Measurements from ENCODE around the gene RIPK4.
"Not testable (repeated sequence)": the region's sequence is repeated elsewhere in the genome, so short reads cannot be mapped to it uniquely, and the experiment has no call there.

The RIPK4 gene

DNA sequence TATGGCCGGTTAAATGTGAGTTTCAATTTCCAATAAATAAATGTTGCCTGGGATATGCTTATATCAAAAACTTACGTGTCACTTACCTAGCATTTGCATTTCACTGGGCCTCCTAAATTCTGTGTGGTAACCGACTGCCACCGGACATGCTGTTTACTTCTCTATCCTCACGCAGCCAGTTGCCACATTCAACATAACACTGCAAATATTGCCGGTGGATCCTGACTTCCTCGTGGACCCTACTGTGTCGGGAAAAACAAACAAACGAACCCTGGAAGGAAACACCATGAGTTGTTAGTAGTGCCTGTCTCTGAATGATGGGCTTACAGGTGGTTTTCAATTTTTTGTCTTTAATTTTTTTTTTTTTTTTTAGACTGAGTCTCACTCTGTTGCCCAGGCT is 54.1 kb downstream of the RIPK4 start:
- no peak for DNase-seq

DNA sequence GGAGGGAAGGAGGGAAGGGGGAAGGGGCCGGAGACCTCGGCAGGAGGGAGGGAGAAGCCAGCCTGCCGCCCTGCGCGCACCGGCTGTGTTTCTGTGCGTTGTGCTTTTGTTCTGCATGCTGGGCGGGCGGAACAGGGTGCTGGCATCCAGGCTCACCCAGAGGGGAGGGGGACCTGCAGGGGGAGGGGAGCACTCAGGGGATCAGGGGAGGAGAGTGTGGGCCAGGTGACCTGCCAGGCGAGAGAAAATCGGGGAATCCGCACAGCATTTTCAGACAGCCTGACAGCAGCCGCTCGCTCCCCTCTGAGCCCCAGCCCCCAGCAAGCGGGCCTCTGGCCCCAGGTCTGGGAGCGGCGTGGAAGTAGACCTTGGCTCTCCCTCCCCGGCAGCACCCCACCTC is 54.7 kb downstream of the RIPK4 start:
- no peak for DNase-seq

DNA sequence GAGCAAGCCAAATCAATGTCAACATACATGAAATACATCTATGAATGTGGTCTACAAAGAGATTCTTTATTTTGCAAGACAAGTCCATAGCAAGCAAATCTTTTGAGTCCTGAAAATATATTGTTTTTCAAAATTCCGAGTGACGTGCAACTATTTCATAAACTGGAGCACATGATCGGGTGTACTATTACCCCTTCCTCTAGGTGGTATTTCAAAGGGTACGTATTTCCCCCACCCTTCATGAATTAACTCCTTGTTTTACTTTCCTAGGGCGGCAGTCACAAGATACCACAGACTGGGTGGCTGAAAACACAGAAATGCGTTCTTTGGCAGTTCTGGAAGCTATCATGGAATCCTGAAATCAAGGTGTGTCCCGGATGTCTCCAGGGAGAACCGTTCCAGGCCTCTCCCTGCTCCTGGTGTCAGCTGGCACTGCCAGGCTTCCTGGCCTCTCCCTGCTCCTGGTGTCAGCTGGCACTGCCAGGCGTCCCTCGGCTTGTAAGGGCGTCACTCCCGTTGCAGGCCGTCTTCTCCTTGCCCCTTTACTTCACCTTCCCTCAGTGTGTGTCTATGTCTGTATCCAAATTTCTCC is 55.3 kb downstream of the RIPK4 start:
- DNase-seq = no peak

DNA sequence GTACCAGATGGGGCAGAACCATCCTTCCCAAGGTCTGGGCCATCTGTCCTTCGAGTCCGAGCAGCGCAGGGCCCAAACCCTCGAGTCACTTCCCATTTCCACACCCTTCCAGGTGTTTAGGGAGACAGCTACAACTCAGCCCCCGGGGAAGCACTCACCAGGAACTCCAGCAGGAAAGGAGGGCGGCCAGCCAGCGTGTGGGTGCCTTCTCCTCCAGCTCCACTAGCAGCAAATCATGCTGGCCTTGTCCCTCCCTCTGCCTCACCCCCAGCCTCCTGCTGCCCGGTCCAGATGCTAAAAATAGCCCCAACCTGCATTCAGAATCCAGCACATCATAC is 56.1 kb downstream of the RIPK4 start:
- no peak for DNase-seq

DNA sequence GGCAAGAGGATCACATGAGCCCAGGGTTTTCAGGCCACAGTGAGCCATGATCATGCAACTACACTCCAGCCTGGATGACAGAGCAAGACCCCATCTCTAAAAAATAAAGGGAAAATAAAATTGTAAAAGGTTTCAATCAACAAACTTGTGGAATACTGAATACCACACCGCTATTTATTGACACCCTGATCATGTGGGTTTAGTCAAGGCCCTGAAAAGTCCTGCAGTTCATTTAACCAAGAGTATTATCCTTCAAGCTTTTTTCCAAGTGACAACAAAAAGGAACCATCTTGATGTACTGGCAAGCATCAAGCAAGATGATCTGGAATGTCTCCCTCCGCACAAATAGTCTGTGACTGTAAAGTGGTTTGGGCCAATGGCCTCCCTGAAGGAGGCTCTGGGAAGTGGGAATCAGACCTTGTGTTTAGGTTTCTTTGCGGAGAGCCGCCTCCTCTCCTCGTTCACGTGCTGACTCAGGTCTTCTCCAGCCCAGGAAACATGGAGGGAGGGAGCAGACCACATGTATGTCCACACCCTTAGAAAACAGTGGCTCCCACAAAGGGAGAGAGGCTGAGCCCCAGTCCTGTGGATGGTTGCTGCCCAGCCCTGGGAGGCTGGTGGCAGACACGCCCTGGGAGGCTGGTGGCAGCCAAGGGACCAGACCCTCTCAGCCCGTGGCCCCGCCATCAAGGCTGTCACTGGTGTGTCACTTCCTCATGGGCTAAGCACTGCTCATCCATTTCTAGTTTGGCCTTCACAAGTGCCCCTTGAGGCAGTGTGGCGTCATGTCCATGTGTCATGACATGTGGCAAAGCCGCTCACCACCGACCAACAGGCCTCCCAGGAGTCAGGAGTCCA is 56.7 kb downstream of the RIPK4 start:
- no peak for DNase-seq

DNA sequence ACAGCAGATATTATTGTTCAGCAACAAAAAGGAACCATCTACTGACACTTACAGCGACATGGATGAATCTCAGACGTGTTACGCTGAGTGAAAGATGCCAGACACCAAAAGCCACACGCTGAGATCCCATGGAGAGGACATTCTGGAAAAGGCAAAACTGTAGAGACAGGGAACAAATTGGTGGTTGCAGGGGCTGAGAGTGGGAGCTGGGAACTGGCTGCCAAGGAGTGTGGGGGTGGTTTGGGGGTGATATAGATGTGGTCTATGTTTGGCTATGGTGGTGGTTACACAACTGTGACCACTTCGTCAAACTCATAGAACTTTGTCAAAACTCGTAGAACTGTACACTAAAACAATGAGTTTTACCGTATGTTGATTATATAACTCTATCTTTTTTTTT is 57.7 kb downstream of the RIPK4 start:
- DNase-seq = no peak

DNA sequence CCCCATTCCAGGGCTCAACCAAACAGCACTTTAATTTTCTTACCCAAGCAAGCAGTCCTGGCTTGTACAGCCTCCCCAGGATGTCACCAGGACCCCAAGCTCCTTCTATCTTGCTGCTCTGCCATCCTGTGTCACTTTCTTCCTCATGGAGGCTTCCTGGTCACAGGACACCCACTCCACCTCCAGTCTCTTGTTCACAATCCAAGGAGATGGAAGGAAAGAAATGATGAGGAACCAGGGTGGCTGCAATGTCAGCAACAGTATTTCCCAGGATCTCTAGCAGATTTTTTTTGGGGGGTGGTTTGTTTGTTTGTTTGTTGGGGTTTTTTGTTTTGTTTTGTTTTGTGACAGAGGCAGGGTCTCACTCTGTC is 58.9 kb downstream of the RIPK4 start:
- DNase-seq = no peak

DNA sequence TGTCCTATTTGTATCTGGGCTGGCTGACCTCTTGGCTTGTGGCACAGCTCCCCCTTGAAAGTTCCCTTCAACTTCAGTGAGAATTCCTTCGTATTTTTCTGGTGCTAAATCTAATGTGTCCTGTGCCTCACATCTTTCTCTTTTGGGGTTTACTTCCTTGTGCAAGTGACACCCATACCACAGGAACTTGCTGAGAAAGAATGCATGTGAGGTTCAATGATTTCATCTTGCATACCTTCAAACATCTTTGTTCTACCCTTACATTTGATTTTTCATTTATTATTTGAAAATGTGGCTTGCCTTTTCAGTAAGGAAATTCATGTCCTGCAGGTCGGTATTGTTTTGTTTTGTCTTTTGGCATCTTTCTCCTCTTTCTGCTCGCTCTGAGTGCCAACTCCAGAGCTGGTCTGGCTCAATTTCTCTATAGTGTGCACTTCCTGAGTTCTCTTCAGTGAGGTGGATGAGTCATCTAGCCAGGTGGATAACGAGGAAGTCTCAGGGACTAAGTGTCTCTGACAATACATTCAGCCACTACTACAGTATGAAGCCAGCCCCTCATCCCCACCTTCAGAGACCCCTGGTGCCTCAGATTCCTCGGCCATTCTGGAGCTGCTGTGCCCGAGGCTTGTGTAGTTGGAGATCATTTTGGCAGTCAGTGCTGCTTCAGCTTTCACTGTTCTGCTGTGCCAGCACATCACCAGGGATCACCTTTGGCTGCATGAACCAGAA is 59.5 kb downstream of the RIPK4 start:
- no peak for DNase-seq

DNA sequence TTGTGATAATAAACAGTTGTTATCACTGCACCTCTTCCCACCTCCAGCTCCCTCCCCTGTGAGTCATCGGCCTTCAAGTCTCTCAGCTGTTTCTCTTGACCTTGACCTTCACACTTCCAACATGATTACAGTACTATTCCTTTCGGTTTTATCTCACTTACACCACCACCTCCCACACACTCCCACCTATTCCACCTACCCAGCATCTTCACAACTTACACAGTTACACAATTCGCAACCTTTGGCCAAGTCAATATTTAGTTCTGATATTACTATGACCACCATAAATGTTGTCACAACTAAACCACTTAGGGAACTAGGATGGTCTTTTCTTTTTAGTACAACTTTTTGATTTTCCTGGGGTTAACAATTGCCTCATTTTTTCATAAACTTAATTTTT is 60.2 kb downstream of the RIPK4 start:
- DNase-seq = no peak

DNA sequence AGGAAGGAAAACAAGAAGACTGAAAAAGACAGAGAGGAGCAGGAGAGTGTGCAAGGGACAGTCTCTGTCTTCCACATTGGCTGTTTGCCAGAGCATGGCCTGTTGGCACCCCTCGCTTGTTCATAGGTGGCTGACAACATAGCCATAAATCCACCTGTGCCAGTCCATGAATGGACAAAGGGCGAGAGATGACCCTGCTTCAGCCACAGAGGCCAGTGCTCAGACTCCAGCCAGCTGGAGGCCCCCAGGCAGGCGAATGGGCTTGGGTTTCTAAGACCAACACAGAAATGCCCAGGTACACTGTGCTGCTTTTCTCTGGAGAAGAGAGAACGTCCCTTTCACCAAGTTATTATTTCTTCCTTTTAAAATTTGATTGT is 60.6 kb downstream of the RIPK4 start:
- DNase-seq = no peak

DNA sequence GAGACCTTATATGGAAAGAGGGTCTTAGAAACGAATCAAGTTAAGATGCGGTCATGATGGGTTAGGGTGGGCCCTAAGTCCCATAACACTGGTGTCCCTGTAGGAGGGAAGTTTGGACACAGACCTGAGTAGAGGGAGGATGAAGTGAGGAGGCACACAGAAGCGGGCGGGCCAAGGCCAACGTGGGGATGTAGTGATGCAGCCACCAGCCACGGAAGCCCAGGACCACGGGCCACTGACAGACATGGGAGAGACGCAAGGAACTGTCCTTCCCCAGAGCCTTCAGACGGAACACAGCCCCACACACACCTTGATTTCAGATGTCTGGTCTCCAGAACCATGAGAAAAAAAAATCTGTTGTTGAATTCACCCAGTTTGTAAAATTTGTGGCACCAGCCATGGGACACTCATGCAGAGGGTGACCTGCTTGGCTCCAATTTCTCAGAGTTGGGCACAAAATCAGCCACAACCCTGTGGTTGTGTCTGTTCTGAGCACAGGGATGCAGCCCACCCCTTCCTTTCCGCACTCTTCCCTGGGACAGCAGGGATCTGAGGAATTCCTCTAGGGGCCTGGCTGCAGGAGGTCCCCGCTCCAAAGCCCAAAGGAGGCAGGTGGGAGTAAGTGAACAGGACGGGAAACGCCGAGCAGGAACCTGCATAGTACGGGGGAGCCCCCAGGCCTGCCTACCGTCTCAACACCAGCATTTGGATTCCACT is 61.1 kb downstream of the RIPK4 start:
- DNase-seq = no peak

DNA sequence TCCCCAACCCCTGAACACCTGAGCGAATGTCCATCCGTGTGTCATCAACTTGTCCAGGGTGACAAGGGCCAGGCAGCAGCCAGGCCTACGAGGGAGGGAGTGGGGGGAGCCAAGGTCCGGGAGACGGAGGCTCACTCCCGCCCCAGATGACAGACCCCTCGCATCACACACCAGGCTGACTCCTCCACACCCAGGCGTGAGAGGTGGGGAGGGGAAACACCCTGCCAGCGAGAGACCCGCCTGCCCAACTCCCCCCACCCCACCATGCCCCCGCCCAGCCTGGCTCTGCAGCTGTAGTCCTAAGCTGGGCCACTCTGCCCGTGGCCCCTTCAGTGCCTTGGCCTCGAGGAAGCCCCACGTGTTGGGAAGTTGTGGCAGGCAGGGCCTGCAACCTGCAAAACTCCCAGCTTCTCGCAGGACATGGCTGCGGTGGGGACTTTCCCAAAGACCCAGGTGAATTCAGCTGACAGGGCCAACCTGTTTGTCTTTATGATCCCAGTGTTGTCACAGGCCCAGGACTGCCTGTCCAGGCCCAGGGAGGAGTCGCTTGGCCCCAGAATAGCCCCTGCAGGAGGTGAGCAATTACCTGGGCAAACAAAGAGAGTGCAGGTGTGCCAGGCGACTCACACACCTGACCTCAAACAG is 62.9 kb downstream of the RIPK4 start:
- DNase-seq = no peak

DNA sequence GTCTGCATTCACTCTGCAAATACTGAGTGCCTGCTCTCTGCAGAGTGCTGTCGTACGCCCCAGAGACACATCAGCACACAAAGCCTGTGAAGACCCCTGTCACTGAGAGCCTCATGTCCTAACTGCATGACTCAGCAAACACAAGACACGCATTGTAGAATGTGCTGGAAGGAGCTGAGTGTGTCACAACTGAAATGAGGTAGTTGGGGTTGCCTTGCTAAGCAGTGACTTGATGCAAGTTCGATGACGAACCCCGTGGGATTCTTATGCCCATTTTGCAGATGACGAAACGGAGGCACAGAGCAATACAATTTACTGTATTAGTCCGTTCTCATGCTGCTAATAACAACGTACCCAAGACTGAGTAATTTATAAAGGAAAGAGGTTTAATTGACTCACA is 65.1 kb downstream of the RIPK4 start:
- no peak for DNase-seq

DNA sequence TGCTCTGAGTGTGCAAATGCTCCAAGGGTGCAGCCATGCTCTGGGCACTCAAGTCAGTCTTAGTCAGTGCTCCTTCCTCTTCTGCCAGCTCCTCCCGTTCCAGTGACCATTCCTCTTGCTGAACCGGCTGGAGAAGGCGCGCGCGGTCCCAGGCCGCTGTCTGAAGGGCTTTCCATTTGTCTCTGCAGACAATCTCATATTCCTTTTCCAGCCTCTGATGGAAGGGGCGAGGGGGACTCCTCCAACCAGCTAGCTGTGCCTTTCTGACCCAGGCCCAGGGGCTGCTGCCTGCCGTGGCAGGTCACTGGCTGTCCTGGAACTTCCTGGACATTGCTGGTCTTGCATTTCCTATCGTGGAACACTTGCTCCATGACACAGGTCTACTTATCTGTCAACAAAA is 67.5 kb downstream of the RIPK4 start:
- DNase-seq = no peak

DNA sequence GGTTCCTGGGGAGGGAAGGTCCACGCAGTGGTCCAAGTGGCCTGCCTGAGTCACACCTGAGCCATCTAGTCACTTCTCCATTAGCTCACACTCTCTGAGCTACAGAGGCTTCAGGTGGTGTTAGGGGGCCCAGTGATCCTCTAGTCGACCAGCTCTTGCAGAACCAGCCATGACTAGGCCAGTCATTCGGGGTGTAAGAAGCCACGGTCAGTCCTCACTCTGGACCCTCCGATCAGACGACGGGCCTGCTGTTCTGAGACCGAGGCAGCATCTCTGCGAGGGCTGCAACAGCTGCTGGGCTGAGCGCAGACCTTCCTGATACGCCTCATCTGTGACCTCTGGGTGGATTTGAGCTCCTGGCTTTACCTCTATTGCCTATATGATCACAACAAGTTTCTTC is 68.8 kb downstream of the RIPK4 start:
- DNase-seq = no peak

DNA sequence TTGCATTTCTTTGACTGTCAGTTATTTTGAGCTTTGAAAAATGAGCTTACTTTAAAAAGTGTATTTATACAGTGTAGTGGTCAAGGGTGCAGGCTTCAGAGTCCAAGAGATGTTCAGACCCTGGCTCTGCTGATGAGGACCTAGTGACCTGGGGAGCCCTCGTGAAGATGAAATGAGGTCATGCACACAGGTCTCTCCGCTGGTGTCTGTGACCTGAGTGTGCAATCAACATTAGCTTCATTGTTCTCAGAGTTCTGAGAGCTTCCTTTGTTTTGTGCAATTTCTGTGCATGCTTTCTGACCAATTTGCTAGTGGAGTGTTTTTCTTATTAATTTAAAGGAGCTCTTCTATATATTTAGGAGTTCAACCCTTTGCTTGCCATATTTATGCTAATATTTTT is 71.3 kb downstream of the RIPK4 start:
- DNase-seq = no peak

DNA sequence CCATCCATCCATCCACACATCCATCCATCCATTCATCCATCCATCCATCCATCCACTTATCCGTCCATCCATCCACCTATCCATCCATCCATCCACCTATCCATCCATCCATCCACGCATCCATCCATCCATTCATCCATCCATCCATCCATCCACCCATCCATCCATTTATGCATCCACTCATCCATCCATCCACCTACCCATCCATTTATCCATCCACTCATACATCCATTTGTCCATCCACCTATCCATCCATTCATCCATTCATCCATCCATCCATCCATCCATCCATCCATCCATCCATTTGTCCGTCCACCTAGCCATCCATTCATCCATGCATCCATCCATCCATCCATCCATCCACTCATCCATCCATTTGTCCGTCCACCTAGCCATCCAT is 72.8 kb downstream of the RIPK4 start:
- DNase-seq = not testable (repeated sequence)

DNA sequence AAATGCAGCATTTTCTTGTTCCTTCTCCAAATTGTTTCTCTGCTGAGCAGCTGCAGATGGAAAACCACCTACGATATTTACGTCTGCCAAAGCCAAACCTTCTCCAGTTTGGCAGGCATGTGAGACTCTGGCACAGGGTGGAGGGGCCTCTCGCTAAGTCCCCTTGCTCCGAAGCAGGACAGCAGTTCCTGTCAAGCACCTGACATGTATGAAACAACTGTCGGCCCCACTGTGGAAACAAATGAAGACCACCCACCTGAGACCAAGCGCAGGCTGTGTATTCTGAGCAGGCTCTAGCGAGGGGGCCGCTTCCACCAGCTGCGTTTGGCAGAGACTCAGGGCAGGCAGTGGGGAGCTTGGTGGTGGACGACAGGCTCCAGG is 74.7 kb downstream of the RIPK4 start:
- DNase-seq = no peak

DNA sequence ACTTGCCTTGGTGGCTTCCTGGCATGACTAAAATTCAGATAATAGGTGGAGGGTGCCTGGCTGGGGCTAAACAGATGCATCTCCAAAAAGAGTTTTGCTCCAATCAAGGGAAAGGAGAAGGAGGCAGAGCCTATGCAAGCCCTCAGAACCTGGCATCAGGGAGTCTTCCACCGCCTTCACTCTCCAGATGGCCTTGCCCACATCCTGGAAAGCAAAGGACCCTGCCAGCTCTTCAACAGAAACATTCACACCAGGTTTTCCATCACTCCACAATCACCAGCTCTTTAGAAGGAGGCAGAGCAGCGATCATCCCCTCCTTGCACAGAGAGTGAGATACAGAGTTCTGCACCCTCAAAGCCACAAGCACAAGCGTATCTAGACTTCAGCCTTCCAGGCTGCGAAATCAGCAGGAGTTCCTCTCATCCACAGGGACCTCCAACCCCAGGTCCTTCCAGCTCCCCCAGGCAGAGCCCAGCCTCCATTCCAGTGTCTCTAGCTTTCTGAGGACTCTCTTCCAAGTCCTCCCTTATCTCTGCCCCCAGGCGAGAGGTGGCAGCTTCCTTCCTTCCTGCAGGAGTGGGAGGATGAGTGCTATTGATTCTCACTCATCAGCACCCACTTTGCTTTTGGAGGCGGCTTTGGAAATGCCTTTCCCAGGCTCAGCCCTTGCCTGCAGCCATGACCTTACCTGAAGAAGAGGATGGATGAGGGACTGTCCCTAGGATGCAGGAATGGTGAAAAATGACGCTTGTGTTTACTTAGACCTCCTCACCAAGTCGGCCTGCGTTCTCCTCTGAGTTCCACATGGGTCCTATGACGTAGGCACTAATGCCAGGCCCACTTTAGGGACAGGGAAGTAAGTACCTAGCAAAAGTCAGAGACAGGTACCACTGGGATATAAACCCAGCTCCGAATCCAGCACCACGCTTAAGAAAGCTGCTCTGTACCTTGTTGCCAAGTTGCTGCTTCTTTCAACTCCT is 75.4 kb downstream of the RIPK4 start:
- no peak for DNase-seq

Measured in stimulated activated CD4-positive, alpha-beta T cell treated with anti-CD3 and anti-CD28 coated beads, Interleukin-4, amount 100 ng/mL, for 4 hours (primary cell).